Mucosa of stomach (tissue), 1 donor: ENCODE results near the gene TRAPPC11.
"Not testable (repeated sequence)": the region's sequence is repeated elsewhere in the genome, so short reads cannot be mapped to it uniquely, and the experiment has no call there.

Source experiments
- H3K27me3 ChIP-seq: one replicate; pipeline ENCODE4 v1.7.0; 2013; ENCODE audit warnings: mild to moderate bottlenecking, low read length; ENCODE audit not compliant: control insufficient read depth, insufficient read depth
- H3K36me3 ChIP-seq: one replicate; pipeline ENCODE4 v1.7.0; 2013; ENCODE audit warnings: low read length; ENCODE audit not compliant: control insufficient read depth, insufficient read depth
- H3K4me1 ChIP-seq: one replicate; pipeline ENCODE4 v1.7.0; 2013; ENCODE audit warnings: mild to moderate bottlenecking, low read length; ENCODE audit not compliant: control insufficient read depth, insufficient read depth
- H3K4me3 ChIP-seq: one replicate; pipeline ENCODE4 v1.7.0; 2013; ENCODE audit warnings: low read length
- H3K9ac ChIP-seq: one replicate; pipeline ENCODE4 v1.7.0; 2013; ENCODE audit warnings: mild to moderate bottlenecking, low read length, moderate library complexity
- H3K9me3 ChIP-seq: one replicate; pipeline ENCODE4 v1.7.0; 2013; ENCODE audit warnings: mild to moderate bottlenecking, low read length, moderate library complexity; ENCODE audit not compliant: control insufficient read depth
- donor health status: Pancreatic carcinoma.

Gene TRAPPC11

DNA sequence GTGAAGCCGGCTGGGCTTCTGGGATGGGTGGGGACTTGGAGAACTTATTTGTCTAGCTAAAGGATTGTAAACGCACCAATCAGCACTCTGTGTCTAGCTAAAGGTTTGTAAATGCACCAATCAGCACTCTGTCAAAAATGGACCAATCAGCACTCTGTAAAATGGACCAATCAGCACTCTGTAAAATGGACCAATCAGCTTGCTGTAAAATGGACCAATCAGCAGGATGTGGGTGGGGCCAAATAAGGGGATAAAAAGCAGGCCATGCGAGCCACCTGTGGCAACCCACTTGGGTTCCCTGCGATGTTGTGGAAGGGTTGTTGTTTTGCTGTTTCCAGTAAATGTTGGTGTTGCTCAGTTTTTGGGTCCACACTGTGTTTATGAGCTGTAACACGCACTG, 66.5 kb downstream of the TRAPPC11 start:
- not testable (repeated sequence) for H3K36me3 ChIP-seq

DNA sequence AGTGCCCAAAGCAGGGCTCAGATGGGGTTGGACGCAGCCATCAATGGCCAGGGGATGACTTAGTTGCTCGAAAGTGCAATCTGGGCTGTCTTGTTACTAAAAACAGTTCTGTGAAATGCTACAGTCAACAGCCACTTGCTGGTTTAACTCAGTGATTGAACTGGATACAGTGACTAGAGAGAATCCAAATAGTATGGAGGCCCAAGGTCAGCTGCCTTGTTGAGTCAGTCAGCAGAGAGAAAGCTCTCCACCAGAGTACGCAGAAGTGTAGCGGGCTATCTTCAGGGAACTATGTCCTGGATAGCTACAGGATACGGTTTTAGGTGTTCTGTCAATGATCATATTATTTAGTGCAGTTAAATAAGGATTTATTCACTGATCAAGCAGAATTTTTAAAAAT, 68.4 kb downstream of the TRAPPC11 start:
- Histone ChIP-seq H3K27me3 (no peaks in the 10 kb centered on the region), H3K4me3 (no peak overlapping the region), H3K4me1 (peaks cover 13% of the 10 kb centered on the region), H3K9ac (no peak overlapping the region), H3K36me3 (no peaks in the 10 kb centered on the region), H3K9me3 (no peaks in the 10 kb centered on the region)

More for the DNA sequence above, 66.5 kb downstream of the TRAPPC11 start:
- peaks cover 22% of the 10 kb centered on the region for H3K4me1 ChIP-seq
- not testable (repeated sequence) for H3K4me3 ChIP-seq, H3K9me3 ChIP-seq, H3K9ac ChIP-seq, H3K27me3 ChIP-seq

GRCh38 chr4:183728223-183729068, 69.4 kb downstream of the TRAPPC11 start:
- H3K4me3 ChIP-seq = no peak overlapping the region
- no peaks in the 10 kb centered on the region for H3K9me3 ChIP-seq

DNA sequence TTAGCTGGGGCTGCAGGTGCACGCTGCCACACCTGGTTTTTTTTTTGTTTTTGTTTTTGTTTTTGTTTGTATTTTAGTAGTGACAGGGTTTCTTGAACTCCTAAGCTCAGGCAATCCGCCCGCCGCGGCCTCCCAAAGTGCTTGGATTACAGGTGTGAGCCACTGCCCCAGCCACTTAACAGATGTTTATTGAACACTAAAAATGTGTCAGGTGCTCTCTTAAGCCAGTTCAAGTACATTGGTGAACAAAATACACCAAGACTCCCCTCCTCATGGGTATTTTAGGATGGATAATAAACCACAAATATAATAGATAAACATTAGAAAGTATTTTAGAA, 69.9 kb downstream of the TRAPPC11 start:
- no peaks in the 10 kb centered on the region for H3K27me3 ChIP-seq
- peaks cover 7% of the 10 kb centered on the region for H3K4me1 ChIP-seq

More at GRCh38 chr4:183728223-183729068, 69.4 kb downstream of the TRAPPC11 start:
- no peaks in the 10 kb centered on the region for H3K27me3 ChIP-seq
- peaks cover 7% of the 10 kb centered on the region for H3K4me1 ChIP-seq
- H3K36me3 ChIP-seq = no peaks in the 10 kb centered on the region
- H3K9ac ChIP-seq = no peak overlapping the region

DNA sequence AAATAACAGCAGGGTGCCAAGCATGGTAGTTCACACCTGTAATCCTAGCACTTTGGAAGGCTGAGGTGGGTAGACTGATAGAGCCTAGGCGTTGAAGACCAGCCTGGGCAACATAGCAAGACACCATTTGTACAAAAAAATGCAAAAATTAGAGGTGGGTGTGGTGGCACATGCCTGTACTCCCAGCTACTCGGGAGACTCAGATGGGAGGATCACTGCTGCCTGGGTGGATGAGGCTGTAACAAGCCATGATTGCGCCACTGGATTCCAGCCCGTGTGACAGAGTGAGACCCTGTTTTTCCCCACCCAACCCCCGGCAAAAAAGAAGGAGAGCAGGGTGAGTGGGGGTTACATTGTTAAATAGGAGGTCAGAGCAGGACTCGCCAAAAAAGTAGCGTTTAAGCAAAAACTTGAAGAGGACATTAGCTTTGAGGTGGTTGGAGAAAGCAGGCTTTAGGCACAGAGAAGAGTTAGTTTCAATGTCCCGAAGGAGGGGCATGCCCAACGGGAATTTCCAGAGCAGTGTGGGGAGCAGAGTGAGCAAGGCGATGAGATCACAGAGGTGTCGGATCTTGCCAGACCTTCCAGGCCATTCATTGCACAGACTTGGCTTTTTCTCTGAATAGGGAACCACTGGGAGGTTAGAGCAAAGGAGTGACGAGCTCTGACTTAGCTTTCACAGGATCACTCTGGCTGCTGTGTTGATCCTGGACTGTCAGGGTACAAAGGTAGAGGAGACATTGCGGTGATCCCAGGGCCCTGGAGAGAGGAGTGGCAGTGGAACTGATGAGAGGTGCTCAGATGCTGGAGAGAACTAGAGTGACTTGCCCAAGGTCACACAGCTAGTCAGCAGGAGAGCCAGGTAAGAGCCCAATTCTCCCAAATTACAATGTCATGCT, 70.6 kb downstream of the TRAPPC11 start:
- Histone ChIP-seq H3K9me3 (no peaks in the 10 kb centered on the region), H3K4me3 (no peak overlapping the region), H3K9ac (no peak overlapping the region), H3K27me3 (no peaks in the 10 kb centered on the region), H3K4me1 (peaks cover 7% of the 10 kb centered on the region), H3K36me3 (no peaks in the 10 kb centered on the region)

More for the DNA sequence above, 69.9 kb downstream of the TRAPPC11 start:
- no peak overlapping the region for H3K4me3 ChIP-seq
- H3K9me3 ChIP-seq = no peaks in the 10 kb centered on the region
- no peak overlapping the region for H3K9ac ChIP-seq
- H3K36me3 ChIP-seq = no peaks in the 10 kb centered on the region

- Histone ChIP-seq H3K4me1 (peaks cover 7% of the 10 kb centered on the region), H3K9me3 (no peaks in the 10 kb centered on the region), H3K9ac (no peak overlapping the region), H3K36me3 (no peaks in the 10 kb centered on the region), H3K27me3 (no peaks in the 10 kb centered on the region), H3K4me3 (no peak overlapping the region)
These were observed 73.2 kb downstream of the TRAPPC11 start for GRCh38 chr4:183732296-183732695.

DNA sequence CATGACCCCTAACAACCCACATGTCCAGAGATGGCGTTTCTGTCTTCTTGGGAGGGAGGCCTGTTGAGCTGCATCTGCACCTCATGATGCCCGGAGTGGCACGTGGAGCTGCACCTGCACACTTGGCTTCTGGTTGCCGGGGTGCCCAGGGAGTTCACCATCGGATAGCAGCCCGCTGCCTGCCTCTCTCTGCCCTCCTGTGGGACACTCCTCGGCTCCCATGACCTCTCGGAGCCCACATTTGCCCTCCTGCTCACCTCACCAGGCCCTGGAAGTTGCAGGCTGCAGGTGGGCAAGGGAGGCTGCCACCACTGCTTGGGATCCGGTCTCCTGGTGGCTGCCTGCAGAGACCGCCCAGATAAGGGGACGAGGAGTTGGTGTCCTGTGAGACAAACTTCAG, 74.1 kb downstream of the TRAPPC11 start:
- no peaks in the 10 kb centered on the region for H3K9me3 ChIP-seq
- H3K4me3 ChIP-seq = no peak overlapping the region
- no peak overlapping the region for H3K9ac ChIP-seq
- no peaks in the 10 kb centered on the region for H3K27me3 ChIP-seq
- H3K36me3 ChIP-seq = no peaks in the 10 kb centered on the region
- peaks cover 6% of the 10 kb centered on the region for H3K4me1 ChIP-seq

DNA sequence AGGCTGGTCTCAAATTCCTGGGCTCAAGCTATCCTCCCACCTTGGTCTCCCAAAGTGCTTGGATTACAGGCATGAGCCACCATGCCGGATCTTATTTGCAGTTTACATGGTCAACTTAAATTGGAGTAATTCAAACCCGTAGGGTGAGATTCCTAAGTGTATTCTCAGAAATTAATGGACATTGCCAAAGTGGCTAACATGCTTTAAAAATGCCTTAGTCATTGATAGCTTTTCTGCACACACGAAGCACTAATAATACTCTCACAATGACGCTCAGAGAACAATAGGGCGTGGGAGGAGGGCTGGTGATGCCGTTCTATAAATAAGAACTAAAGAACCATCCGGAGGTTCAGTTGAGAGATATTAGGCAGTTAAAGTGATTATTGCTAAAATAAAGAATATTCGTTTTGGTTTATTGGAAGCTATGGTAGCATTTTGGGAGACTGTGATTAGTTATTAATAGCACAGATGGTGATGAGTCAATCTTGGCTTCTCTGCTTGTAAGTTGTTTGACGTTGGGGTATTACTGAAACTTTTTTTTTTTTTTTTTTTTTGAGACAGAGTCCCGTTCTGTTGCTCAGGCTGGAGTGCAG, 79.1 kb downstream of the TRAPPC11 start:
- H3K36me3 ChIP-seq = no peaks in the 10 kb centered on the region
- H3K4me3 ChIP-seq = no peak overlapping the region
- H3K27me3 ChIP-seq = no peaks in the 10 kb centered on the region
- no peak overlapping the region for H3K9ac ChIP-seq
- no peaks in the 10 kb centered on the region for H3K4me1 ChIP-seq
- no peaks in the 10 kb centered on the region for H3K9me3 ChIP-seq

- Histone ChIP-seq H3K27me3 (no peaks in the 10 kb centered on the region), H3K36me3 (no peaks in the 10 kb centered on the region), H3K9me3 (no peaks in the 10 kb centered on the region), H3K9ac (no peak overlapping the region), H3K4me3 (no peak overlapping the region), H3K4me1 (no peaks in the 10 kb centered on the region)
These were observed 79.9 kb downstream of the TRAPPC11 start for GRCh38 chr4:183738961-183739360.

DNA sequence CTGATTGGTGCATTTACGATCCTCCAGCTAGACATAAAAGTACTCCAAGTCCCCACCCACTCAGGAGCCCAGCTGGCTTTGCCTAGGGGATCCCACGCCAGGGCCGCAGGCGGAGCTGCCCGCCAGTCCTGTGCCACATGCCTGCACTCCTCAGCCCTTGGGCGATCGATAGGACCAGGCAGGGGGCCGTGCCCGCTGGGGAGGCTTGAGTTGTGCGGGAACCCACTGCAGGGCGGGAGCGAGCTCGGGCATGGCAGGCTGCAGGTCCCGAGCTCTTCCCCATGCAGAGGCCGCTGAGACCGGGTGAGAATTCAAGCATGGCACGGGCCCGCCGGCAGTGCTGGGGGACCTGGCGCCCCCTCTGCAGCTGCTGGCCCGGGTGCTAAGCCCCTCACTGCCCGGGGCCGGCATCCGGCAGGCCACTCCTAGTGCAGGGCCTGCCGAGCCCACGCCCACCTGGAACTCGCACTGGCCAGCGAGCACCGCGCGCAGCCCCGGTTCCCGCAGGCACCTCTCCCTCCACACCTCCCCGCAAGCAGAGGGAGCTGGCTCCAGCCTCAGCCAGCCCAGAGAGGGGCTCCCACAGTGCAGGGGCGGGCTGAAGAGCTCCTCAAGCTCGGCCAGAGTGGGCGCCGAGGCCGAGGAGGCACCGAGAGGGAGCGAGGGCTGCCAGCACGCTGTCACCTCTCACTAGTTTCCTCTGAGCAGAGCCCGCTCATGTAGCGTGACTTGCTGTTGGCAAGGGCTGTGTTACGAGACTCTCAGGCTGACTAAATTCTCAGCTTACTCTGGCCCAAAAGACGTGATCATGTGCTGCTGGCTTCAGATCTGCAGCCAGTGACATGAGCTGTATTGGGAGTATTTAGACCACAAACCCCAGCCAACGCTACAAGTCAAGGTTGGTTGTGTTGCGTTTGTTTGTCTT, 87.5 kb downstream of the TRAPPC11 start:
- Histone ChIP-seq H3K36me3 (no peaks in the 10 kb centered on the region), H3K4me1 (no peaks in the 10 kb centered on the region), H3K9me3 (no peaks in the 10 kb centered on the region), H3K27me3 (no peaks in the 10 kb centered on the region), H3K9ac (no peak overlapping the region), H3K4me3 (no peak overlapping the region)

- no peaks in the 10 kb centered on the region for H3K27me3 ChIP-seq
- H3K4me3 ChIP-seq = no peak overlapping the region
- no peaks in the 10 kb centered on the region for H3K9me3 ChIP-seq
- no peaks in the 10 kb centered on the region for H3K36me3 ChIP-seq
- H3K4me1 ChIP-seq = no peaks in the 10 kb centered on the region
- H3K9ac ChIP-seq = no peak overlapping the region
These were observed 88.3 kb downstream of the TRAPPC11 start for GRCh38 chr4:183747380-183747779.
